ENCODE results near the gene SOAT1.

Gene SOAT1

DNA sequence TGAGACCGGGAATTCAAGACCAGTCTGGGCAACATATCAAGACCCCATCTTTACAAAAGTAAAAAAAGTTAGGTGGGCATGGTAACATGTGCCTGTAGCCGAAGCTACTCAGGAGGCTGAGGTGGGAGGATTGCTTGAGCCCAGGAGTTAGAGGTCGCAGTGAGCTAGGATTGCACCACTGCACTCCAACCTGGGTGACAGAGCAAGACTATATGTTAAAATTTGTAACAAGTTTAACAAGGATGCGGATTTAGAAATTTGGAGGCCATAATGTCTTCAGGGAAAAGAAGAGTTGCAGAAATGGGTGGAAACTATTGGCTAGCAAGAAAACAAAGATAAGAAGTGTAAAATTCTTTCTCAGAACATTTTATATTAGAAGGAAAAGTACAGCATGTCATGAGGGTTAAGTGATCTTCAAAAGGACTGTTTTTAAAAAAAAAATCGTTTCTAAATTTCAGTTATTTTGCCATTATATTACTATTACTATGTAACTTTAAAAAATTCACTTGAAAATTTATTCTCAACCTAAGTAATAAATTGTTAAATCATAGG, 17.6 kb downstream of the SOAT1 start:
- DNase-seq (ENCODE audit: low spot score), result no peak
- TF ChIP-seq CTCF (conservative IDR thresholded peaks at IDR 0.05; ENCODE audit: low read depth), result no peak
- H3K27ac ChIP-seq, result peak overlapping the region; percentile 79
- ChIA-PET CTCF (no interaction called here), POLR2A (ENCODE audit: low non-redundant PET) (no interaction called here)

GRCh38 chr1:179313004-179313403, 19.4 kb downstream of the SOAT1 start:
- no peak overlapping the region for H3K27ac ChIP-seq
- ChIA-PET POLR2A (ENCODE audit: low non-redundant PET) (interaction anchor here (0.6 kb wide), 1 partner anchor 19 kb away, joined by 3 read pairs; no protein-coding TSS in a partner anchor), CTCF (no interaction called here)
- no peak for TF ChIP-seq CTCF (conservative IDR thresholded peaks at IDR 0.05; ENCODE audit: low read depth)
- no peak for DNase-seq (ENCODE audit: low spot score)

GRCh38 chr1:179314928-179315327, 21.3 kb downstream of the SOAT1 start:
- H3K27ac ChIP-seq, result no peak overlapping the region
- DNase-seq (ENCODE audit: low spot score), result no peak
- ChIA-PET POLR2A (ENCODE audit: low non-redundant PET) (no interaction called here), CTCF (interaction anchor here (0.7 kb wide), 1 partner anchor 1101 kb away, joined by 3 read pairs; no protein-coding TSS in a partner anchor)
- TF ChIP-seq CTCF (conservative IDR thresholded peaks at IDR 0.05; ENCODE audit: low read depth), result no peak

GRCh38 chr1:179318491-179318890, 24.9 kb downstream of the SOAT1 start:
- ChIA-PET CTCF (interaction anchor here (0.8 kb wide), 1 partner anchor 228 kb away, joined by 3 read pairs; no protein-coding TSS in a partner anchor), POLR2A (ENCODE audit: low non-redundant PET) (no interaction called here)
- no peak overlapping the region for H3K27ac ChIP-seq
- no peak for TF ChIP-seq CTCF (conservative IDR thresholded peaks at IDR 0.05; ENCODE audit: low read depth)
- no peak for DNase-seq (ENCODE audit: low spot score)

GRCh38 chr1:179321533-179322216, 28.1 kb downstream of the SOAT1 start:
- no peak overlapping the region for H3K27ac ChIP-seq
- ChIA-PET CTCF (no interaction called here), POLR2A (ENCODE audit: low non-redundant PET) (no interaction called here)
- DNase-seq (ENCODE audit: low spot score), result no peak
- TF ChIP-seq CTCF (conservative IDR thresholded peaks at IDR 0.05; ENCODE audit: low read depth), result no peak

GRCh38 chr1:179322557-179322956, 29.0 kb downstream of the SOAT1 start:
- no peak overlapping the region for H3K27ac ChIP-seq
- CTCF ChIA-PET, result no interaction called here
- POLR2A ChIA-PET (ENCODE audit: low non-redundant PET), result no interaction called here
- no peak for TF ChIP-seq CTCF (conservative IDR thresholded peaks at IDR 0.05; ENCODE audit: low read depth)
- DNase-seq (ENCODE audit: low spot score), result no peak

All from RWPE1 (cell line).